ENCODE results near the gene CALHM3.
"Not testable (repeated sequence)": the region's sequence is repeated elsewhere in the genome, so short reads cannot be mapped to it uniquely, and the experiment has no call there.

Gene CALHM3

DNA sequence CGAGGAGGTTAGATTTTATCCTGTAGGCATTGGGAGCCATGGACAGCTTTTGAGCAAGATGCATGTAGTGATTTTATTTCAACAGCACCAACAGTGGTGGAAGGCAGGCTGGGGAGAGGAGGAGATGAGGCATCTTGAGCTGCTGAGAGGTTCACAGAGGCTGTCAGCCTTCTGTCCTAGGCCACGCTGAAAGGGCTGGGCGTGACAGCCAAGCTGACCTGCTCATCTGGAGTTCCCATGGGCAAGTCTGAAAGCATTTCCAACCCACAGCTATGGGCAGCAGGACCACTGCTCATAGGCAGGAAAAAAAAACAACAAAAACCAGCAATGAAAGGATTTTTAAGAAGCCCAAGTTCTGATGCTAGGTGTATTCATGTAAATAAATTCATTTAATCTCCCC lies 22.1 kb upstream of the CALHM3 start:
- no peak for DNase-seq (ENCODE audit: low read depth)

- DNase-seq (ENCODE audit: low read depth) = no peak
Observed at GRCh38 chr10:103500481-103500880, 21.4 kb upstream of the CALHM3 start.

DNA sequence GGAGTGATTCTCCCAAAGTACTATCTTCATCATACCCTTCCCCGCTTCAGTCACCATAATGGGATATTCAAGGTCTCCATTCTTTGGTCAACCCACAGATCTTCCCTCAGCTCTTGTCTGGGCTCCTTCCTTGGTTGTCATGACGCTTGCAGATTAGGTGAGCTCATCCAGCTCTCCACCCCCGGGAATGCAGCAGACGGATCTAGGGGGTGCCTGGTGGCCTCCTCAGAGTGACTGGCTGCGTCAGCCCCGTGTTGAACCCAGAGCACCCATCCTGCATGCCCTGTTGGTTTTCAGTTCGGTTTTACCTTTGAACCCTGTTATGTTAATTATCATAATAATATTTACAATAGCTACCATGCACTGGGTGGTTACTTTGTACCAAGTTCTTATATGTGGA lies 20.8 kb upstream of the CALHM3 start:
- no peak for DNase-seq (ENCODE audit: low read depth)

DNA sequence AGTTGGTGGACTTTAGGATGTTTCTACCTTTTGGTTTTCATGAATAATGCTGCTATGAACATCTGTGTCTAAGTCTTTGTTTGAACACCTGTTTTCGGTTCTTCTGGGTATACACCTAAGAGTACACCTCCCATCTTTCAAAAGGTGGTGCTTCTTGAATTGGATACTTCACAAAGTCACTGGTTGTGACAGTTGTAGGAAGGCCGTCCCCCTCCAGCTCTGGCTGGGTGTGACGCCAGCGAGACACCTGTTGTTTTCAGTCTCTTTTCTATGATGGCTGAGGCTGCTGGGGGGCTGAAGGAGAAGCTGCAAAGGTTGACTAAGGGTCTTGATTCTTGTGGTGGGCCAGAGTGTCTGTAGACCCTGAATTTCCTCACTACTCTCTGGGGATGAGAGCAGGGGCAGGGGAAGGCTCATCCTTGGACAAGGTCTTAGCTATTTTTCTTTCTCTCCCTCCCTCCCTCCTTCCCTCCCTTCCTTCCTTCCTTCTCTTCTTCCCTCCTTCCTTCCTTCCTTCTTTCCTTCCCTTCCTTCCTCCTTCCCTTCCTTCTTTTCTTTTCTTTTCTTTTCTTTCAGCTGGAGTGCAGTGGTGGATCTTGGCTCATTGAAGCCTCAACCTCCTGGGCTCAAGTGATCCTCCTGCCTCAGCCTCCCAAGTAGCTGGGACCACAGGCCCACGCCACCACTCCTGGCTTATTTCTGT lies 20.0 kb upstream of the CALHM3 start:
- DNase-seq (ENCODE audit: low read depth) = no peak

DNA sequence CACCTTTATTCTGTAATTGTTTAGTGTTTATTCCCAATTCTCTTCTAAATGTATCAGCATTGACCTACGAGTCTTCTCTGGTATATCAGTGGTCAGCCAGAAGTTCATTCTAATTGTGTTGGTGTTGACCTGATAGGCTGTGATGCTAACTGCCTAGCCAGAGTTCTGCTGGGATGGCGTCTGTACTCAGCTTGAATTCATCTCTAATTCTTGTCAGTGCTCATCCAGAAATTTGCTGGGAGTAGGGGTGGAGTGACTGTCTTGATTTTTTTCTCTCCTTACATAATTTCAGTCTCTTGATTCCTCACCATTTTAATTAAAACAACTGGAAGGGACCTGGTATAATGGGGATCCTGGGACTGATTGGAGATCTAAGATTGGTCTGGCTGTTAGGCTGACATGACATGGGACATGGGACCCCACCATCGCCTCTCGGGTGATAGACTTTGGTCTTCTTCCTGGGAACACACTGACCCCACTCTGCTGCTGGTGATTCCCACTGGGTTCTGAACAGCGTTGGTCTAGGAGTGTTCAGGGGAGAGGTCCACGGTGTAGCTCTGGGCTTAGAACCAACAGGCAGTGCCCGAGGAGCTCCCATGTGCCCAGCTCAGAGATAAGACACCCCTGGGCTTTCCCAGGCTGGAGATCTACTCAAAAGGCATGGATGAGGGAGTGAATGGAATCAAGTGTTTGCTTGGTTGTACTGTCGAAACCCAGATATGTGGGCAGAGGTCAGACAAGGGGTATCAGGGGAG lies 18.3 kb upstream of the CALHM3 start:
- DNase-seq (ENCODE audit: low read depth) = no peak

- DNase-seq (ENCODE audit: low read depth) = no peak
Observed at GRCh38 chr10:103495321-103495720, 16.3 kb upstream of the CALHM3 start.

DNA sequence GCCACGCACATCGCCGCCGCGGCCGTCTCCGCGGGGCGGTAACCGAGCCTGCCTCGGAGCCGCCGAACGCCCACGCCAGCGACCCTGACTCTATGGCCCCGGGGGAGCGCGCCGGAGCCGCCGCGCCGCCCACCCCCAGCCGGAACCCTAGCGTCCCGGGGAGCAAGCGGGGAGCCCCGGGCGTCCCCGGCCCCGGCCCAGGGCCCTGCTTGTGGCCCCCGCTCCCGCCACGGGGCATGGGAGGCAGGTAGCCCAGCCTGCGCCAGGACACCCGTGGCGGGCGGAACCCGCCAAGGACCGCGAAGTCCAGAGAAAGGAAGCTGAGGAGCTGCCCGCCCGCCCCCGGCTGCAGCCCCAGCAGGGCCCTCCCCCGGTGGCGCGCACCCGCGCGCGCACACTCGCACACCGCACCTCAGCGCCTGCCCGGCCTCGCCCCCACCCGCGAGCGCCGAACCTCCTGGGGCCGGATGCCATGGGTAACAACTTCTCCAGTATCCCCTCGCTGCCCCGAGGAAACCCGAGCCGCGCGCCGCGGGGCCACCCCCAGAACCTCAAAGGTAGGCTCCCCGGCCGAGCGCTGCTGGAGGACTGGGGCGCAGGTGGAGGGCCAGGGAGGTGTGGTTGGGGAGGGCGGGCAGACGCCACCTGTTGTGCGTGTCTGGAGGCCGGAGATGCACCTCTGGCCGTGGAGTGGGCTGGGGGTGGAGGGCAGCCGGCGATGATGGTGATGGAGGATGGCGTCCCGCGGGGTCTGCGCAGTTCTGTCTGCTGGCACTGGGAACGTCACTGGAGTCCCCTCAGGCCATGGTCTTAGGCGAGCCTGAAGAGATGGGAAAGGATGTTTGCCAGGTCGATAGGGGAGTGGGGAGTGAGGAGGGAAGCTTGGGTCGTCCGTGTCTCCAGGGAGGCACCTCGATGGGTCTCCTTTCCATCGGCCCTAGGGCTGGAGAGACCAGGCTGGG lies 15.2 kb upstream of the CALHM3 start:
- DNase-seq (ENCODE audit: low read depth) = no peak

DNA sequence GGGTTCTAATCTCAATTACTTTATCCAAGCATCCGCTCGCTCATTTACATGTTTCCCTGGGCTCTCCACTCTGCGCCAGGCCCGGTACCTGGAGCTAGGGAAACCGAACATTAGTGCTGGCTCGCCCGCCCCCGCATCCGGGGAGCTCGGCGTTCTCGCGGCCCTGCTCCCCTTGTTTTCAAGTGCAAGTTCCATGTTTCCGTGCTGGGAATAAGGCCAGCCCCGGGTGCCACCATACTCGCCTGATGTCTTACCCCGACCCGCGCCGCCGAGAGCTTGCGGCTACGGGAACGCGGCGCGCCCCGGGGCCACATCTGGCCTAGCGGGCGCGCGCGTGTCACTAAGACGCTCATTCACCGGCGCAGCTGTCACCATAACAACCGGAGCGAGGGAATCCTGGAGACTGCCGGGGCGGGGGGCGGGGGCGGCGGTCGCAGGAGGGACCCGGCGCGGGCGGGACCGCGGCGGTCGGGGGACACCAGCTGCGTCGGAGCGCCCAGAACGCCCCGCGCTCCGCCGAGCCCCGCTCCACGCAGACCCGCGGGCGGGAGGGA lies 14.4 kb upstream of the CALHM3 start, which contains the start of gene NEURL1:
Gene NEURL1, plus strand, starts transcription at position 344 of the 554 bp plus-strand sequence. CDS start 683 bp downstream, outside the sequence.
- DNase-seq (ENCODE audit: low read depth) = no peak

DNA sequence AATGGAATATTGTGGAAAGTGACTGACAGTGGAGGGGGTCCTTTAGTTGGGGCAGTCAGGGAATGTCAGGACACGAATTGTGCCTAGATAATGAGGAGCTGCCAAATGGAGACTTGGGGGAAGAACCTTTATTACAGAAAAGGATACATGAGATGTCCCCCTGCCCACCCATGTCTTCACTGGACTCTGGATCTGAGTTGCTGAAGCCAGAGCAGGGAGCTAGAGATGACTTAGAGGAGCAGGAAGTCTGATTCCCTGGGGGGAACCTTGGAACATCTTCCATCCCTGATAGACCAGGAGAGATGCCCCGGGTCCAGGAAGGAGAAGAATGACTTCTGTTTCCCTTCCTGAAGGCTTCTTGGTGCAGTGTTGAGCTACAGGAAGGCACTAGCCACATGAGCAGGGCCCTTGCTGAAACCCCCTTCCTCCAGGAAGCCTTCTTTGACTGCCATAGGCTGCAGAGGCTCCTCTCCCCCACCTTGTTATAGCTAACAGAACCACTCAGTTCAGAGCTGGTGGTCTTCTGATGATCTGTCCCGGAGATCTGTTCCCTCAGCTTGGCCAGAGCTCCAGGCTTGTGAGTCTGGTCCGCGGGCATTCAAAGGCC lies 13.7 kb upstream of the CALHM3 start:
- DNase-seq (ENCODE audit: low read depth) = no peak

DNA sequence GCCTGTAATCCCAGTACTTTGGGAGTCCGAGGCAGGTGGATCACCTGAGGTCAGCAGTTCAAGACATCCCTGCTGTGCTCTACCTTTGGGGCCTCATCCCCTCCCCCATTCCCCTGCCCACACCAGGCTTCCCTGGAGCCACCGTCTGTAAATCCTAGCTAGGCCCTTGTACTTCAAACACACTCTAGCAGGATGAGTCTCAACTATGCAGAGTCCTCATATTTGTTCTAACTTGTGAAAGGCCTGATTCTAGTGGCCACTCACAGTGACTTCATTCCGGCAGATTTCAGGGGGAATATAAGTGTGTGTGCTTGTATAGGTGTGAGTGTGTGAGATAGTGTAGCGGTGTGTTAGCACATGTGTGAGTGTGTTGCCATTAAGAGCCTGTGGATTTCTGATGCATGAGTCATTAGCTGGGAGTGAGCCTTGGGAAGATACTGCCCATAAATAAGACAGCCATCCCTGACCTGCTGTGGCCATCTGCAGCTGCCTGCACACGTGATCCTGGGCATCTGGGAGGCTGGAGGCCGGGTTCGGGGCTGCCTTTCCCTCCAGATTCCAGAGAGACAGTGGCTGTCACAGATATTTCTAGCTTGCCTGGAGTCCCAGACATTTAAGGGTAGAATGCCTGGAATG lies 12.8 kb upstream of the CALHM3 start:
- DNase-seq (ENCODE audit: low read depth) = peak; percentile 92

DNA sequence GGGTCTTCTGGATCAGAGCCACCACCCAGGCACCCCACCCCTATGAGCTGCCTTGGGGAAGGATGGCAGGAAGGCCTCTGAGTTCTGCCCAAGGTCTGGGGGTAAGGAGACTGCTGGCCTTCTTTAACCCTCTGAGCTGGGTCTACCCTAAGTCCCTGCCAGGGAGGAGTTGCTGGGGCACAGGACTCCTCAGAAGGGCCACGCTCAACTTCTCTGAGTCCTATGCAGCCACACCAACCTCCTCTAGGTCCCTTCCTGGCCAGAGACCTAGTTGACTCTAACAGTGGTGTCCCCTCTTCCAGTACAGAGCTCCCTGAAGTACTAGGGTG lies 11.9 kb upstream of the CALHM3 start:
- DNase-seq (ENCODE audit: low read depth) = no peak

GRCh38 chr10:103487410-103487708 lies 8.3 kb upstream of the CALHM3 start:
- no peak for DNase-seq (ENCODE audit: low read depth)

- DNase-seq (ENCODE audit: low read depth) = not testable (repeated sequence)
Observed at GRCh38 chr10:103486635-103487409, 7.8 kb upstream of the CALHM3 start.

GRCh38 chr10:103481974-103482531 lies 3.0 kb upstream of the CALHM3 start:
- DNase-seq (ENCODE audit: low read depth) = peak; percentile 33

DNA sequence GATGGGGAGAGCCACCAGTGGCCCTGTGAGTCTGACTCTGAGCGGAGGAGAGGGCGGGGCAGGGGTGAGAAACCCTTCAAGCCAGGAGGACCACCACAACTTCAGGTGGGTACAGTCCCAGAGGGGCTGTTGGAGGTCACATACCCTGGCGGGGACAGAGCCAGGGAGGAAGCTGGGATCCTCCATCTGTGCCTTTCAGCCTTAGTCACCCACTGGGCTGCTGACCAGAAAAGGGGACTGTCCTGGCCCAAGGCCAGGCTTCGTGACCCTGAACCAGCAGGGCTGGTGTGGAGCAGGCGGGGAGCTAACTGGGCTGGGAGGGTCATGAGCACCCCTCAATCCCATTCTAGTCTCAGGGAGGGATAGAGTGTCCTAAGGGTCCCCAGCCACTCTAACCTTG lies 1.5 kb upstream of the CALHM3 start:
- DNase-seq (ENCODE audit: low read depth) = peak; percentile 36

DNA sequence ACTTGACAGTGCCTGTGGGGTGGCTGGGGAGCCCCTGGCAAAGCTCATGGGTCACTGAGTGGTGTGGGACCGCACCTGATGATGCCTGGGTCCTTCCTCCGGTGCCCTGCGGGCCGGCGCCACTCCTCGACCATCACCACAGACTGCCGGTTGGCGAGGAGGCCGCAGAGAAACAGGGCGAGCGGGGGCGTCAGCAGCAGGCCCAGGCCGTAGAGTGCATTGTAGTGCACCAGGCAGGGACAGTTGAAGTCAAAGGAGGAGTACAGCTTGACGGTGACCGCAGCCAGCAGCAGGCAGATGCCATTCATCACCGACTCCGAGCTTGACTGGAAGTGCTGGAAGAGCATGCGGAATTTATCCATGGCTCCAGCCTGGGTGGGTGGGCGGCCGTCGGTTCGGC lies 369 bp downstream of the CALHM3 start:
- DNase-seq (ENCODE audit: low read depth) = no peak

DNA sequence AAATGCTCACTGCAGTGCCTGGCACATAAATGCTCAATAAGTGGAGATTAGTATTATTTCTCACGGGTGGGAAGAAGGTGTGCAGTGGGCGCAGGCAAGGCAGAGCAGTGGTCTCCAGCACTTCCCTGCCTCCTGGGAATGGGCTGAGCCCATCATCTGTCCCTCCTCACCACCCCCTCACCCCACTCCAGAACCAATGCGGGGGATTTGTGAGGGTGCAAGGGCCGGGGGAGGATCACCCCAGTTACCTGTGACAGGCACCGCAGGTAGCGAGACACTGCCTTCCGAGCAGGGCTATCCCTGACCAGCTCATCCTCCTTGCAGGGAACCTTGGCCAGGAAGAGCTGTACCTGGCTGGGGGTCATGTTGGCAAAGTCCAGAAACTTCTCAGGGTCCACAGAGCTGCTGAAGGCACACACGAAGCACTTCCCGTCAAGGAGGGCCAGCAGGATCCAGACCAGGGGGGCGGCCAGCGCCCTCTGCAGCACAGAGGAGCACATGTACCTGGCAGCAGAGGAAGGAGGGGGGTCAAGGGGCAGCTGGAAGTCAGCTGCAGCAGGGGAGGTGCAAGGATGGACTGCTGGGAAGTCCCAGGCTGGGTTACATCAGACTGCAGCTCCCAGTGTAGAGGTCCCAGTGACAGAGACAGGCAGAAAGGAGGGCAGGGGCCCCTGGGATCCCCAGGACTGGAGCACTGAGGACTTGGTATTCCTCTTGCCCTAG lies 2.8 kb downstream of the CALHM3 start:
- DNase-seq (ENCODE audit: low read depth) = no peak

- DNase-seq (ENCODE audit: low read depth) = no peak
Observed at GRCh38 chr10:103475437-103475836, 3.6 kb downstream of the CALHM3 start.

DNA sequence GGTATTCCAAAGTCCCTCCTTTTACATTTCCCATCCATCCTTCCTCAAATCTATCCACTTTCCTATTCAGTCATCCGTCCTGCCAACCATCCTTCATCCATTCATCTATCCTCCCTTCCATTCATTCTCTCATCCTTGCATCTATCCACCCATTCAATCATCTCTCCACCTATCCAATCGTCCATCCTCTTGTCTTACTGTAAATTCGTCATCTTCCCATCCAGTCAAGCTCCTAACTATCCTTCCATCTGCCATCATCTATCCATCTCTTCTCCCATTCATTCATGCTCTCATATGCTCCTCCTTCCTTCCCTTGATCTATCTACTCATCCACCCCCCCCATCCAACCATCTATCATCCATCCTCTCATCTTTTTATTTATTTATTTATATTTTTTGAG lies 5.0 kb downstream of the CALHM3 start:
- DNase-seq (ENCODE audit: low read depth) = no peak

DNA sequence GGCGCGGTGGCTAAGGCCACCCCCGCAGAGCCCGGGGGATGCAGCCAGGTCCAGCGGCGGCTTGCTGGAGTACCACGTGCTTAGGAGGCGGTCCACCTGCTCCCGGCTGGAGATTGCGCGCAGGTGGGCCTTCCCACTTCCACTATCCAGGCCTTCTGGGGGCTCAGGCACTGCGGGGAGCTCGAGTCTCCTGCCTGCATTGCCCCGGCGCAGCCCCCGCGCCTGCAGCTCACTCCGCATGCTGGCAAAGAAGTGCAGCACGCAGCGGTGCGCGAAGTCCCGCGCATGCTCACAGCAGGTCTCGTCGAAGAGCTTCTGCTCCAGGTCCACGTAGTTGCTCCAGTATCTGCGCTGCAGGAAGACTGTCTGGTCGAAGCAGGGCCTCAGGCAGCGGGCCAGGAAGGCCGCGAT lies 5.8 kb downstream of the CALHM3 start:
- no peak for DNase-seq (ENCODE audit: low read depth)
